HG02610 (cell line): ENCODE results near the gene USH1G.
"Not testable (repeated sequence)": the region's sequence is repeated elsewhere in the genome, so short reads cannot be mapped to it uniquely, and the experiment has no call there.

Source experiments
- ATAC-seq: cut with Tn5 transposase; IDR thresholded peaks from one replicate; pipeline ENCODE4 v1.9.1; 2021; ENCODE audit warnings: mild to moderate bottlenecking, moderate library complexity; ENCODE audit not compliant: unreplicated experiment

USH1G gene

DNA sequence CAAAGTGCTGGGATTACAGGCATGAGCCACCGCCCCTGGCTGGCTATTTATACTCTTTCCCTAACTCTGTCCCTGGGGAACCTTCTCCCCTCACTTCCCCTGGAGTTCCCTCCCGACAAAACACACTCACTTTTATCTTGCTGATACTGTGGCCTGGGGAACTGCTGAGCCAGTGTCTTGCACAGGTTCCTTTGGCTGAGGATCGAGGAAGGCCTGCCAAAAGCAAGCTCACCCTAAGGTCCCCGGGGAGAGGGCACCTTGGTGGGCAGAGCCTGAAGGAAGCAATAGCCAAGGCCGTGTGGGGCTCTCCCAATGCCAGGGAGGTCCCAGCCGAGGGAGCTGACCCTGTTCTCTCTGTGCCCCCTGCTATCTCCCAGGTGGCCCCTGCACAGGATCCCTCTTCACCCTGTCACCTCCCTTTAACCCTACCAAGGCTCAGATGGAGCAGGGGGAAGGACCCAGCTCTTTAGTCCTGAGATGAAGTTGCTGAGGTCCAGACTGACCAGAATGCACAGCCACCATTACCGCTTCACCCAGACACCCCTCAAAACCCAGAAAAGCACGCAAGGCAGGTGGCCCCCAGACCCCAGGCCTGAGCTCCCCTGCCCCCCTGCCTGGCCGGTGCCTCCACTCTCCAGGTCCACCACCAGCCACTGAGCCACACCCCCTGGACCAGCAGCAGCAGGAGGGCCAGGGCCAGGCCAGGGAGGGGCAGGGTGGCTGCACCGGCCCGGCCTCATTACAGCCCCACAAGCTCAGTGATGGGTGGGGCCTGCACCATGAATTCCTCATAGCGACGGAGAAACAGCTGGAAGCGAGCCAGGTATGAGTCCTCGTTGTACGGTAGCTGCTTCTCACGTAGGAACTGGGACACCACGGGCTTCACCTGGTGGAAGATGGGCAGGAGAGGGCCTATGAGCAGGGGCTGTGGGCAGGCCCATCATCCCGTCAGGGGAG lies 45.2 kb downstream of the USH1G start:
- no peak for ATAC-seq

DNA sequence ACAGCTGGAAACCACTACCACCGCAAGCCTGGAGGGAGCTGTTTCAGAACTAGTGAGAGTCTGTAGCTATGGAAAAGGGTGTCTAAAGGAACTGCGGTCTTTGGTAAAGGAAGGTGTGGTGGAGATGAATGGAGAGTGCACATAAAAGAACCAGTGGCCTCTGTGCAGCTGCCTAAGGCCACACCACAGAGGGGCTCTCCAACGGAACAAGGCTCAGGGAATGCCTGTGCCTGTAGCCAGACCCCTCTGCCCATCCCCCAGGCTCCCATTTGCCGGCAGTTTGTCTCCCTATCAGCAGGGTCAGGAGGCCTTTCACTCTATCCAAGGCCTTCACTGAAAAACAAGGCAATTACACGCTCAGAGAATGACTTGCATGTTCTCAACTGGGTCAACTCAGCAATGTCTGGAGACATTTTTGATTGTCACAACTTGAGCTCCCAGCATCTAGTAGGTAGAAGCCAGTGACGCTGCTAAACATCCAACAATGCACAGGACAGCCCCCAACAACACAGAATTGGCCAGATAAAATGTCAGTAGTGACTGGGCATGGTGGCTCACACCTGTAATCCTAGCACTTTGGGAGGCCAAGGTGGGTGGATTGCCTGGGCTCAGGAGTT lies 47.0 kb downstream of the USH1G start:
- ATAC-seq: no peak

DNA sequence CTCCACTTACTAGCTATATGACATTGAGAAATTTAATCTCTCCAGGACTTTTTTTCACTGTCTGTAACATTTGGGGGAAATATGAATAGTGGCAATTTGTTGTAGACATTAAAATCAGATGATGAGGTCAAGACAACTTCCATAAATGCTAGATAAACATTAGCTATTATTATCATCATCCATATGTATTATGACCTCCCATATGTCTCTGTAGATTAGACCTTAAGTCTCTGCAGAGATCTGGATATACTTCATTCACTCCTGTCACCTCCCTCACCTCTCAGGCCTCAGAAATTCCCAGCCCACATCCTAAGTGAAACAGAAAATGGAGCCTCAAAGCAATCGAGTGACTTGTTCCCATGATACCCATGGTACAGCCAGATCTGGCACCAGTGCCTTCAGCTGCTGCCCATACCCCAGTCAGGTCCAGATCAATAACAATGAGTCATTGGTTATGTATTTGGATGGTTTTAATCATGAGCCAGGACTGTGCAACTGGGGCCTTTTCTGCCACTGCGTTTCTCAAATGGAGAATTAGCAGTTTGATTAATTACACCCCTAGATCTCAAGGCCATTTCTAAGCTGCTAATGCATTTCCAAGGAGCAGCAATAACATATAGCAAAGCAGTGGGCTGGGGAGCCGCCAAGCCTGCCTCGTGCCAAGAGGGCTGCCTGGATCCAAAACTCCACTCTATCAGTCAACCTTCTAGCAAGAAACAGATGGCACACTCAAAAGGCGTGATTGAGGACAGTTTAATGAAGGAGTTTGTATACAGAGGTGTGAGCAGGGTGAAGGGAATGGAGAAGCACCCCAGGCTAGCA lies 47.7 kb downstream of the USH1G start:
- ATAC-seq: no peak

DNA sequence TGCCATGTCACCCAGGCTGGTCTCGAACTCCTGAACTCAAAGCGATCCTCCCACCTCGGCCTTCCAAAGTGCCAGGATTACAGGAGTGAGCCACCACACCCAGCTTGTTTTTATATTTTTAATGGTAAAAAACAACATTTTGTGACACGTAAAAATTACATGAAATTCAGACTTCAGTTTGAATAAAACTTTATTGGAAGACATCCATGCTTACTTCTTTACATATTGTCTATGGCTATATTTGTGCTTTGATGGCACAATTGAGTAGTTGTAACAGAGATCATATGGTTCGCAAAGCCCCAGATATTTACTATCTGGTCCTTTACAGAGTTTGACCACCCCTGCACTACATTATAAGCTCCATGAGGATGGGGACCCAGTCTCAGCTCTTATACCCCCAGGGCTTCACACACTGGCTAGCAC lies 48.4 kb downstream of the USH1G start:
- no peak for ATAC-seq

DNA sequence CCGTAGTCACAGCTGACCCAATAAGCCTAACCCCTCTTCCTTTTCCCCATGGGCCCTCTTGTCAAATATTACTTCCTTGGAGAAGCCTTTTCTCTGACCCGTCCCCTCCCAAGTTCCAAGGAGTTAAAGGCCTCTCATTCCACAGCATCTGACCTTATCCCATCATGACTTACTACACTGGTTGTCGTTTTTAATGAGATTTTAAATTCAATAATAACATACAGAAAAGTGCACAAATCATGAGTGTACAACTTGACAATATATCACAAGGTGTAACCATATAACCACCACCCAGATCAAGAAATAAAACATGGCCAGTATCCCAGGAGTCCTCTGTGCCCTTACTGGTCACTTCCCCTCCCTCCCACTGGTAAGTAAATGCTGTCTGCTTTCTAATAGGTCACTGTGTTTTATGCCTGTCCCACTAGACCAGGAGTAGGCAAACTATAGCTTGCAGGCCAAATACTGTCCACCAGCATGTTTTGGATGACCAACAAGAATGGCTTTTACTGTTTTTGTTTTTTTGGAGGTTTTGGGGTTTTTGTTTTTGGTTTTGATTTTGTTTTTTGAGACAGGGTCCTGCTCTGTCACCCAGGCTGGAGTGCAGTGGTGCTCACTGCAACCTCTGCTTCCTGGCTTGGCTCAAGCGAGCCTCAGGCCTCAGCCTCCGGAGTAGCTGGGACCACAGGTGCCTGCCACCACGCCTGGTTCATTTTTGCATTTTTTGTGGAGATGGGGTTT lies 49.0 kb downstream of the USH1G start:
- ATAC-seq: no peak

DNA sequence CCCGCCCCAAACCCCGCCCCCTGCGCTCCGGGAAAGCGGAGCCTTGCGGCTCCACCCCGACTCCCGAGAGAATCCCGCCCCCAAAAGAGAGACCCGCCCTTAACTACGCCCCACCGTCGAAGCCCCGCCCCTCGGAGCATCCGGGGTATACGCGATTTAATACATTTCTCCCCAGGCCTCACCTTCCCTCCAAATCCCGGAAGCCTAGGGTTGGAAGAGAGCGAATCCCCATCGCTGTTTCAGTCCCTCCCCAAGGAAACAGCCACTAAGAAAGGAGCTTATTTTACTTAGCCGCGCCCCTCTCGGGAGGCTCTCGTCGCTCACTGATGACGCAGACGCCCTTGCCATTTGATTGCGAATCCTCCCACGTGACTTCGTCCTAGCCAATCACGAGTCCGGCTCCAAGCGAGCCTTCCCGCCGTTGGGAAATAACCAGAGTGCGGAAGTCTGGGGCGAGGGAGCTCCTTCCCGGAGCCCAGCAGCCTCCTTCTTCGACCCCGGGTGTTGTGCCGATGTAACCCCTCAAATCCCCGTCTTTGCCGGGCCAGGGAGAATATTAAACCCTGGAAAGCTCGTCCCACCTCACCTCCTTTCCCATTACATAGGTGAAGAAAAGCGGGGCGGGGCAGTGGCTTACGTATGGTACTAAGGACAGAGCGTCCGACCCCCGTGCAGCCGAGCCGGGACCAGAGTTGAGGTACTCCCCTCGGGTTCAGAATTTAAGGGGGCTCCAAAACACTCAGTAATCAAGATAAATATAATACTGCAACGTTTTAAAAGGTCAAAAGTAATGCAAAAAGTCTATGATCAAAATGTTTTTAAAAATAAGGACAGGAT lies 49.8 kb downstream of the USH1G start:
- peak; percentile 89 for ATAC-seq

DNA sequence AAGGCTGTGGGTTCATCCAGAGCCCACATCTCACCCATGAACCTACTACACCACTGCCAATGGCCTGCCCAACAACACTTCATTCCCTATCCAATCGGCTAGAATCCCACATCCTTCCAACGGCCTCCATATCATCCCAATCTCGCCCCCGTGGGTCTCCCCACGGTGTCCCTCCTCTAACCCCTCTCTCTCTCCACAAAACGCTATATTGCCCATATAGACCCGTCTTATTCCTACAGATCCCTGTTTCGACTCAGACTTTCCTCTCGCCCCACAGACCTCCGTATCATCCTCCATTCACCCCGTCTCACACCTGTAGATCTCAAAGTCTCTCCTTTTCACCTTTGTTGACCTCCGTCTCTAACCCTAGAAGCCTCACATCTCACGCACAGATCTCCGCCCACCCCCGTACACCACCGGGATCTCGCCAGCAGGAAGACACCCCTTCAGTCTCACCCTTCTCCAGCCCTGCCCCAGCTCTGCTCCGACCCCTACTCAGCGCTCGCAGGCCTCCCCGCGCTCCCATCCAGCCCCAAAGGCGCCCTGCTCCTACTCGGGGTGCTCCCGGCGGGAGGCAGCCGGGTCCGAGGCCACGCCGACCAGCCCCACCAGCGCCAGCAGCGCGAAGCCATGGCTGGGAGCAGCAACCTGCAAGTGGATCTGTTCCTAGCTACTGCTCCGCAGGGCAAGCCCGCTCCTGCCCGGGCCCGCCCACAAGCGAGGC lies 50.6 kb downstream of the USH1G start, which contains the start of gene FDXR:
FDXR (minus strand) TSS at position 682 of the 724 bp plus-strand sequence; CDS start at position 632, 50 bp downstream.
- ATAC-seq: peak; percentile 27

DNA sequence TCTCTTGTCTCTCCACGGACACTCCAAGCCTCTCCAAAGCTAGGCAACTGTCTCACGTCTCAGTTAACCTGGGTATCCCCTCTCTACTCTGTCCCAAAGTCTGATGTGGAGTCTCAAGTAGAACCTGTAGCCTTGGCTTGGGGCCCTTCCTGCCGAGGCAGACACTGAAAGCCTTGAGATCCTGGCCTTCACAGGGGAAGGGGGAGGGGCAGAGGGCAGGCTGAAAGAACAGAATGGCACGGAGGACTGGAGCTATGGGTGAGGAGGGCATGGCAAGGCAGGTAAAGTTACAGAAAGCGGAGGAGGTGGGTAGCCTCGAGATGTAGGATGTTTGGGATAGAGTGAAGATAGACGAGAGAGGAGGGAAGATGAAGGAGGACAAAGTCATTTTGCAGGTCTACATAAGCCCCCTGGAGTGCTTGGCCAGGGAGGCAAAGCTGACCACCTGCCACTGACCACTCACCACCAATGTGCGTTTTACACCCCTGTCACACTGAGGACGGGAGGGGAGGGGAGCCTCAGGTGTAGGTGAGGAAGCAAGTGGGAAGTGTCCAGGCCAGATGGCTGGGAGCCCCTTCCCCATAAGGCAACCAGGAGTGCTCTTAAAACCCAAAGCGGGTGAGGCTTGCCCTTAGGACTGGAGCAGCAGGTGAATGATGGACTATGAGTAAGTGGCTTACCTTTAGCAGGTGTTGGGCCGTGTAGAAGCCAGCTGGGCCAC lies 51.5 kb downstream of the USH1G start:
- ATAC-seq: no peak

DNA sequence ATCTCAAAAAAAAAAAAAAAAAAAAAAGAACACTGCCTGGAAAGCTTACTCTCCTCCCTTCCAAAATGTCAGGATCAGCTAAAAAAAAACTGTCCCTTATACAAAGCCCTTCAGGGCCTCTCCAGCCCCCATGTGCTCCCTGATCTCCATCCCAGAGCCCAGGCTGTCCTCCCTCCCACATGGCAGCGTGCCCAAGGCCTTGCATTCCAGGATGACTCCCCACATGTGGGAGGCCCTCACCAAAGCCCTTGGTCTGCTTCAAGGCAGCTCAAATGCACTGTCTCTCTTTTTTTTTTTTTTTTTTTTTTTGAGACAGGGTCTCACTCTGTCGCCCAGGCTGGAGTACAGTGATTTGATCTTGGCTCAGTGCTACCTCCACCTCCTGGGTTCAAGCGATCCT lies 52.5 kb downstream of the USH1G start:
- ATAC-seq: no peak

DNA sequence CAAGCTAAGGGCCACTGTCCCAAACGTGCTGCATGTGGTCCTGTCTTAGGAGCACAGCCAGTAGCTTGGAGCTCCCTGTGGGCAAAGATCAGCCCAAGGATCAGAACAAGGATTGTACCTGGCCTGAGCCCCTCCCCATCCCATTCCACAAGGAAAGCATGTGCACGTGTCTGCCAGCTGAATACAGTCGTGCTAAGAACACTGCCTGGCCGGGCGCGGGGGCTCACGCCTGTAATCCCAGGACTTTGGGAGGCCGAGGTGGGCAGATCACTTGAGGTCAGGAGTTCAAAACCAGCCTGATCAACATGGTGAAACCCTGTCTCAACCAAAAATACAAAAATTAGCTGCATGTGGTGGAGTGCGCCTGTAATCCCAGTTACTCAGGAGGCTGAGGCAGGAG lies 53.0 kb downstream of the USH1G start:
- not testable (repeated sequence) for ATAC-seq

DNA sequence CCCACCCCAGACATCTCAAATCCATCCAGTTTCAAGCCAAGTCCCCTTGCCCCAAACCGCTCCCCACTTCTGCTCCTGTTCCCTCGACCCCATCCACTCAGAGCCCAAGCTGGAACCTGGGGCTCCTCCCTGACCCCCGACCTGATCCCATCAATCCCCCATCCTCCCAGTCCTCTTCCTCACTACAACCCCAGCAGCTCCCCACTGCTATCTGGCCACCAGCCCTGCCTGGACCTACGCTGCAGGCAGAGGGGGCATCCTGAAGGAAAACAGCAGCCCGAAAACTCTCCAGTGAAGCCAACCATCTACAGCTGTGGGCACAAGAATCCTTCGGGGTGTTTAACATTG lies 54.2 kb downstream of the USH1G start:
- no peak for ATAC-seq

DNA sequence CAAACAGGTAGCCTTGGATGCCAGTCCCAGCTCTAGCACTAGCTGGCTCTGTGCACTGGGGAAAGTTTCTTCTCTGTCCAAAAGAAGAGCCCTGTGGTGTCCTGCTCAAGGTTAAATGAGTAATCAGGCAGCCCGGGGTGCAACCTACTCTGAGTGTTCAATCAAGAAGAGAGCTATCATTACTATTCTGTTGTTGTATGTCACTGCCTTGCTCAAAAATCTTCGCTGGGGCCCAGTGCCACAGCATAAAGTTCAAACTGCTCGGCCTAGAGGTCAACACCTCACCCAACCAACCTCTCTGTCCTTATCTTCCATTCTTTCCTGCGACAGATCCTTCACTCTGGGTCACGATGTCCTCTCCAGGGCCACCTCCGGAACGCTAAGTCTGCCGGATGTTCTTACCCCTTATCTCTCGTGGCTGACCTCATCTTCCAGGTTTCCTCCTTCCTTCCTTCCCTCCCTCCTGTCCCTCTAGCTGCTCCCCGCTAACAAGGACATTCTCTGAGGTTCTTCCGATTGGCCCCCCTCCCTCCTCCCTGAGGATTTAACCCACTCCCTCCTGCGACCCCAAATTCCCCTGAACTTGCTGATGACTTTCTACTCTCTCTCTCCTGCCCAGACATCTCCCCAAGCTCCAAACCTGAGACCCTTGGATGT lies 54.7 kb downstream of the USH1G start:
- ATAC-seq: no peak

DNA sequence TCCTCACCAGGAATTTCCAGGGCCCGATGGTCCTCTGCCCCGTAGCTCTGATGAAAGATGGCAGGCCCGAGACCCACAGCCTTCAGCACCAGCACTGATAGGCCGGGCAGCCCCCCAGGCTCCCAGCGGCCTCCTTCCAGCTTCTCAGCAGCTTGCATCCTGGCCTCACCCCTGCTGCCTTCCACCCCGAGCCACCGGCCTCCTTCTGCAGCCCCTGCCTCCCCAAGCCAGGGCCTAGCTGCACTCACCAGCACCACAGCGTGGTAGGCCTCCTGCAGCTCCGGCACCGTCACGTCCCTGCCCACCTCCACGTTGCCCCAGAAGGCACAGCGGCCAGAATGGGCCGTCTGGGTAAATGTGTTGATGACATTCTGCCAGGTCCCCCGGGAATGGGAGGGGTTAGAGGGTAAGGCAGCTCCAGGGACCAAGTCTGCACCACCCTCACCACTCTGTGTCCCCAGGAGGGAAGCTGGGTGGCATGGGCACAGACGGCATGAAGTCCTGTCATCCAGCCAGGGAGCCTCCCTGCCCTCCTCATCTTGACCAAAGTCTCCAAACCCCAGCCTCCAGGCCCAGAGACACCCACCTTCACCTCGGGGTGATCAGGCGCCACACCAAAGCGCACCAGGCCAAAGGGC lies 56.7 kb downstream of the USH1G start:
- ATAC-seq: no peak
